HG03565 (cell line): ENCODE data around the gene APOD.

ENCODE experiments used
- ATAC-seq: cut with Tn5 transposase; IDR thresholded peaks from one replicate; pipeline ENCODE4 v1.9.1; 2021; ENCODE audit warnings: mild to moderate bottlenecking, moderate library complexity; ENCODE audit not compliant: unreplicated experiment

The APOD gene

GRCh38 chr3:195532345-195532744 lies 51.4 kb downstream of the APOD start:
- ATAC-seq = no peak

- no peak for ATAC-seq
These were observed 52.1 kb downstream of the APOD start for GRCh38 chr3:195531683-195532082.

GRCh38 chr3:195526492-195526891 lies 57.2 kb downstream of the APOD start:
- no peak for ATAC-seq

GRCh38 chr3:195524171-195524896 lies 59.4 kb downstream of the APOD start:
- no peak for ATAC-seq

- ATAC-seq = no peak
These were observed 61.3 kb downstream of the APOD start for GRCh38 chr3:195522254-195523023.
